NCI-H345 (cell line): ENCODE measurements around the gene MYMK.

Source experiments
- DNase-seq: peaks from one replicate; lab custom pipeline; 2025; lab: John Stamatoyannopoulos, UW

Gene MYMK

DNA sequence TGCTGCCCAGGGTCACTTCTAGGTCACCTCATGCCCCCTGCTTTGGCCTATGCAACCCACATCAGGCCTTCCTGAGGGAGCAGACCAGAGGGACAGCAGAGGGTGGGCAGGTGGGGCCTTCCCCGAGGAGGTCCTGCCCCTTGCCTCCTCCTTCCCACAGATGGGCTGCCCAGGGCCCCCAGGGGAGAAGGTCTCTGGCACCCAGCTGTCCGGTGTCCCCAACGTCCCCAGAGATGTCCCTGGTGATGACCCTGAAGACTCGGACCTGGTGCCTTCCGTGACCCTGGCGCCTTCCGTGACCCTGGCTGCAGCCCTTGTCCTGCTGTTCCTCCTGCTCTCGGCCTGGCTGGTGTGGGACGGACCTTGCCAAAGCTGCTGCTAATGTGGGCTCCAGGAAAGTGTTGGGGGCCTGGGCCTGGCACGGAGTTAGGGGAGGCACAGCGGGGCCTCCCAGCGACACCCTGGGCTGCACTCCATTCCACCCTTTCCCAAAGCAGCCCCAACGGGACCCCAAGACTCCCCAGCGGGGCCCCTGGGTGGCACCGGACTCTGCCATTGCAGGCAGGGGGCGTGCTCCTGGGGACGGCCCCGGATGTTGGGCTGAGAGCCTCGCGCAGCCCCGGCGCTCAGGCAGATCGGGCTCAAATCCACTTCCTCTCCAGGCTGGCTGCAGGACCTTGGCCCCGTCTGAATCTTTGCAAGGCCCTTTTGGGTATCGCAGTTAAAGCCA is 39.1 kb downstream of the MYMK start:
- DNase-seq, result no peak

- no peak for DNase-seq
Observed at GRCh38 chr9:133484671-133485437, 39.9 kb downstream of the MYMK start.

DNA sequence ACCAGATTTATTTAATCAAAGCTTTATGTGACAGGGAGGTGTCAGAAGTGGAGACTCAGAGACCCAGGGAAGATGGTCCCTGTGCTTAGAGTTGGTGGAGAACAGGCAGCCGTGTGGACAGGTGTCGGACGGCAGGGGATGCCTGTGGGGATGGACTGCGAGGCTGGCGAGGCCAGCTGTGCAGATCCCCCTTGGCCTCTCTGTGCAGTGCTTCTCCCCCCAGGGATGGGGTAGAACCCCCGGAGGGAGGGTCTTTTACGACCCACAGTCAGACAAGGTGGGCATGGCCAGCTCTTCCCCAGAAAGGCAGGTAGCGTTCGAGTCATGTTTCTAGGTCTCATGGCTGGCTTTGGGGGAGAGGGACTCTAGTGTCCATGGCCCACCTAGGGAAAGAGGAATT is 41.1 kb downstream of the MYMK start:
- no peak for DNase-seq

- DNase-seq, result peak; percentile 91
Observed at GRCh38 chr9:133478851-133479711, 45.7 kb downstream of the MYMK start, which contains the start of gene SLC2A6. SLC2A6 (minus strand) TSS chr9:133479099; CDS start chr9:133479059, 40 bp downstream.

GRCh38 chr9:133477992-133478850 is 46.5 kb downstream of the MYMK start:
- no peak for DNase-seq

DNA sequence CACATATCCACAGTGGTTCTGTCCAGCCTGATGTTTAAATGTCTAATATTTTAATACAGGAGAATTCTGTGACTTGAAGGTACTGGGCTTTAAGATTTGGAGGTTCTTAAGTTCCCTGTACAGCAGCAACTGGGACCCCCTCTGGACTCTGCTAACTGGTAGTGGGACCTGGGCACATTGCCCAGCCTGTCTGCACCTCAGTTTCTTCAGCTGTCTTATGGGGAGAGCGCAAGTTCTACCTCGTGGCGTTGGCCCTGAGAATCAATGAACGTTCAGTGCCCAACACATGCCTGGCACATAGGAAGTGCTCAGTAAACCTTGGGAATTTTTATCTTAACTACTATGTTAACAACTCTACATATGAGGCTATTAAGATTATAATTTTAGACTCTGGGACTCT is 47.3 kb downstream of the MYMK start:
- no peak for DNase-seq

DNA sequence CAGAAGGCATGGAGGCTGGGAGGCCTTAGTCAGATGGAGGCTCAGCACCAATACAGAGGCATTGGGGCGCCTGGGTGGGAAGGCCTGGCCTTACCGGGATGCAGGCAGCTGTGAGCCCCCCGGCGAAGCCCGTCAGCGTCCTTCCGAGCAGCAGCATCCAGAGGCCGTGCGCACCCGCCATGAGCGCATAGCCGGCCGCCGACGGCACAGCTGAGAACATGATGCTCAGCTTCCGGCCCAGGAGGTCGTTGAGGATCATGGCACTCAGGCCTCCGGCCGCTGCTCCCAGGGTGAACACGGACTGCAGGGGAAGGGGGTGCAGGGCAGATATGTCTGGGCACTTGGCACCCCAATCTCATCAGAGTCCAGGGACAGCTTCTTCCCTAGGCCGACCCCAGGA is 47.8 kb downstream of the MYMK start:
- no peak for DNase-seq

GRCh38 chr9:133476036-133476931 is 48.5 kb downstream of the MYMK start:
- no peak for DNase-seq

DNA sequence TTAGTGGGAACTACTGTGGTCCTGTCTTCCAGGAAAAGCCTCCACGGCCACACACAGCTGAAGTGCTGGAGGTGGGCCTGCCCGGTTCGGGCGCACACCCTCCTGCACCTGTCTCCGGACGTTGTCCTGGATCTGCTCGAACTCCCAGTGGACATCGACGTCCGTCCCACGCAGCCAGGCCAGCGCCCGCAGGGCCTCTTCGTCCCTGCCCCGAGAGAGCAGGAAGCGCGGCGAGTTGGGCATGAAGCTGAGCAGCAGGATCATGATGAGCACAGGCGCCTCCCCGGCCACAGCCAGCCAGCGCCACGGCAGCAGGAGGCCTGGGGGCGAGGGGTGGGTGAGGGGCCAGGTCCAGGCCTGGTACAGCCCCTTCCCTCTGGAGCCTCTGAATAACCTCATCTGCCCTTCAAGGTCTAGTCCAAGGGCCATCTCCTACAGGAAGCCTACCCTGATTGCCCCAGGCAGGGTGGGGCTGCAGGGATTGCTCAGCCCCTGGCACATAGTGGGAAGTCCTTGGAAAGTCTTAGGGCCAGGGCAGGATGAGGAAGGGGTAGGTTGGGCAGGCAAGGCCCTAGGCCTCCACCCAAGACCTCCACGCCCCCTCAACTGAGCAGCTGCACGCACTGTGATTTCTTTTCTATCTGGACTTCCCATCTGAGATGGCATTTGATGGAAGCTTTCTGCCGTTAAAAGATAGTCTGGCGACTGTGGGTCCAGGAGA is 49.3 kb downstream of the MYMK start:
- no peak for DNase-seq

- DNase-seq, result no peak
Observed at GRCh38 chr9:133474853-133475252, 49.9 kb downstream of the MYMK start.

GRCh38 chr9:133474215-133474614 is 50.5 kb downstream of the MYMK start:
- DNase-seq, result no peak

DNA sequence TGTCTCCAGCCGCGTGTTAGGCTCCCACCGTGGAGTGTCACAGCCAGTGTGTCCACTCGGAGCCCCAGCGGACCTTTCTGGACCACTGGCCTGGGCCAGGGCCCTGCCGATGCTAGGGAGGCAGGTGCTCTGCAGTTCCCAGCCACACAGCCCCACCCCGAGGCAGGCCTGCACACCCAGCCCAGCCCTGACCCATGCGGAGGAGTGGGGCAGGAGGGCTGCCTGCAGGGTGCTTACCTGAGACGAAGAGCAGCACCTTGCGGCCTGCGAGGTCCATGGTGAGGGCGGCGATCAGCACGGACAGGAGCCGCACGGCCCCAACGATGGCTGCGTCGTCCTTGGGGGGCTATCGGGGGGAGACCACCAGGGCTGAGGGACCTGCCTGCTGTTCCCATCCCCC is 51.0 kb downstream of the MYMK start:
- no peak for DNase-seq

DNA sequence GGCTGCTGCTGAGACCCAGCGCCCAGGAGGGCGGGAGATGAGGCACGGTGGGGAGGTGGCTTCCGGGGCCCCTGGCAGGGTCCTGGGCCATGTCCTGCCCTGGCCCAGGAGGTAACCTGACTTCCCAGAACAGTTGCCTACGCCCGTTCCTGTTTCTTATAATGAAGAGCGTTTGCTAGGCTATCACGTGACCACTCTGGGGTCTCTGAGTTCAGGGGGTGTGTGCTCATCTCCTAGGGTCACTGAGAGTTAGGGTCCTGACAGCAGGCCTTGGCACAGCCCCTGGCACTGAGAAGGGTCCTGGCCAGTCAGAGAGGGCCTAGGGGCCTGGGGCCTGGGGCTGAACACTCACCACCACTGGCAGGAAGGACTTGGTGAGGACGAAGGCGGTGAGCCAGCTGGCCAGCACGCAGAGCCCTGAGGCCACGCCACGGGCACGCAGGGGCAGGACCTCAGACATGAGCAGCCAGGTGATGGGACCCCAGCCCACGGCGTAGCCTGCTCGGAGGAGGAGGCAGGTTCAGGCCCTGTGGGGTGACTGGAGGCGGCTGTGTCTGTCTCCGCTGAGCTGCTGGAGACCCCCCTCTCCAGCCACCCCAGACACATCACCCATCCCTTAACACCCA is 51.9 kb downstream of the MYMK start:
- no peak for DNase-seq

GRCh38 chr9:133472277-133472645 is 52.5 kb downstream of the MYMK start:
- DNase-seq, result no peak

- DNase-seq, result no peak
Observed at GRCh38 chr9:133471551-133472276, 53.0 kb downstream of the MYMK start.

DNA sequence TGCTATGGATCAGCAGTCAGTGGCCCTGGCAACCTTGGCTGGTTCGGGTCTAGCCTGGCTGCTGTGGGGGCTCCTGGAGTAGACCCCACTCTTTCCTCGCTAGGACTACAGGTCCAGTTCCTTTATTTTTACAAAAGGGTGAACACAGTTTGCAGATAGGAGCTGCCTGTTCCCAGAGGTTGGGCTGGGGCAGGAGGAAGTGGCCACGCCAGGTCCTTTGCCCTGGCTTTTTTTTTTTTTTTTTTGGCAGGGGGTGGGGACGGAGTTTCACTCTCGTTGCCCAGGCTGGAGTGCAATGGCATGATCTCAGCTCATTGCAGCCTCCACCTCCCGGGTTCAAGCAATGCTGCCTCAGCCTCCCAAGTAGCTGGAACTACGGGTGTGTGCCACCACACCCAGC is 53.8 kb downstream of the MYMK start:
- no peak for DNase-seq

GRCh38 chr9:133470427-133470924 is 54.3 kb downstream of the MYMK start:
- no peak for DNase-seq

GRCh38 chr9:133468777-133469421 is 55.9 kb downstream of the MYMK start:
- no peak for DNase-seq
